ENCODE results near the gene TSPAN17.
"Not testable (repeated sequence)": the region's sequence is repeated elsewhere in the genome, so short reads cannot be mapped to it uniquely, and the experiment has no call there.

TSPAN17 gene

GRCh38 chr5:176680226-176680563 lies 32.9 kb downstream of the TSPAN17 start:
- no peak for DNase-seq (ENCODE audit: low read depth)

DNA sequence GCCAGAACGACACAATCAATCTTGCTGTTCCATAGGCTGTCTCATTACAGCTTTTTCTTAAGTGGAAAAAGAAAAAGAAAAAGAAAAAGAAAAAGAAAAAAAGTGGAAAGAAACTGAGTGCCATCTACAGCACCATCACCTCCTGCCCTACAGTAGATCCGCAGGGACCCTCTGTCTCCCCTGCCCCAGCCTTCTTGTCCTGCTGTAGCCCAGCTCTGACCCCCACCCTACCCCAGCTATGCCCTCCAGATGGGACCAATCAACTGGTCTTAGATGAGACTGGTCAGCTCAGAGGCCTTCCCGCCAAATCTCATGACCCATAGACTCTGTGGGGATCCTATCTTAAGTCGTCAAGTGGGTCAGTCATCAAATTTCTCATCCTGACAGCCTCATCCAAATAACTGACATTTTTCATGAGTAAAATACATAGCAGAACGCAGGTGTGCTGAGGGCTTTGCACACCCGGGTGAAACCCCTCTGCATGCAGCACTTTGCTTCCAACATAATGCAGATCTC lies 34.8 kb downstream of the TSPAN17 start:
- DNase-seq (ENCODE audit: low read depth) = no peak

- no peak for DNase-seq (ENCODE audit: low read depth)
Observed at GRCh38 chr5:176685010-176685409, 37.7 kb downstream of the TSPAN17 start.

GRCh38 chr5:176687247-176687646 lies 40.0 kb downstream of the TSPAN17 start:
- no peak for DNase-seq (ENCODE audit: low read depth)

- DNase-seq (ENCODE audit: low read depth) = no peak
Observed at GRCh38 chr5:176687881-176688280, 40.6 kb downstream of the TSPAN17 start.

- DNase-seq (ENCODE audit: low read depth) = no peak
Observed at GRCh38 chr5:176690911-176691310, 43.6 kb downstream of the TSPAN17 start.

DNA sequence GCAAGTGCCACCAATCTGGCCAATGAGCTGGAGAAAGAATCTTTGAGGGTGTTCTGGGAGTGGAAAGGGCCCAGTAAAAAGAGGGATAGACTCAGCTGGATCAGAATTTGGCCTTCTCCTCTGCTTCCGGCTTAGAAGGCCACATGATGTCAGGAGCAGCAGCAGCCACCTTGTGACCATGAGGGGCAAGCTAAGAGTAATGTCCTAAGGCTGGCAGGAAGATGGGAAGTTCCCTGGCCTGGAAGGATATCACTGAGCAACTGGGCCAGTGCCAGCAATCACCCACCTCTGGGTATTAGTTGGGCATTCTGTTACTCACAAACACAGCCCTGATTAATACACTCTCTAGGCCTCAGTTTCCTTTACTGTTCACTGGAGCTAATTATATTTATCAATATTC lies 44.2 kb downstream of the TSPAN17 start:
- DNase-seq (ENCODE audit: low read depth) = no peak

- DNase-seq (ENCODE audit: low read depth) = no peak
Observed at GRCh38 chr5:176692326-176692725, 45.0 kb downstream of the TSPAN17 start.

GRCh38 chr5:176692839-176693476 lies 45.7 kb downstream of the TSPAN17 start:
- no peak for DNase-seq (ENCODE audit: low read depth)

DNA sequence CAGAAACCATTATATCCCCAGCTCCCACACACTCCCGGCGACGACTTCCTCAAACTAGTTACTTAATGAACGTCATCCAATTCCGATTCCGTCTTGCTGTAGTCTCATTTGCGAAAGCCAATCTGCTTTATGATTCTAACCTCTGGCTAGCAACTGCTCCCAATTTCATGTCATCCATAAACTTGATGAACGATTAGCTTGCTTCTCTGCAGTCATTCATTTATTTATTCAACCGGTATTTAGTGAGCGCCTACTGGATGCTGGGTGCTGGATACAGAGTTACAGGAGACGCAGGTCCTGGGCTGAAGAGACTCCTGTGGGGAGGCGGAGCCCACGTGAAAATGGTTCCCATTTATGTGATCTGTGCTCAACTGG lies 46.2 kb downstream of the TSPAN17 start:
- no peak for DNase-seq (ENCODE audit: low read depth)

GRCh38 chr5:176694146-176694545 lies 46.9 kb downstream of the TSPAN17 start:
- DNase-seq (ENCODE audit: low read depth) = no peak

DNA sequence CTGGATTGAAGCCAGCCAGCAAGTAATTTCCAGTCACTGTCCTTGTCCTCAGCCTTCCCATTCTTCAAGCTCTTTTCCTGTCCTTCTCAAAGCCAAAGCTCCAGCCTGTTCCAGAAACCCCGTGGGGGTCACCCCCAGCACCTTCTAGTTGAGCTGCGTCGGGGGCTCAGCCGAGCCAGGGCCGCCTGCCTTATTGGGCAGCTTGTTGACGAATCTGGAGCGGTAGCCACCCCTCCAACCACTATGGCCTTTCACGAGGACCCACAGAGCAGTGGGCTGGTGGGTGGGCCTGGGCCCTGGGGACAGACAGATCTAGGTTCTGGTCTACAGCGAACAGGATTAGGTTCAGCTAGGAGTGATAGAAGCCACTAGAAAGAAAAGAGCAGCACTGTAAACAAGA lies 47.3 kb downstream of the TSPAN17 start:
- DNase-seq (ENCODE audit: low read depth) = no peak

DNA sequence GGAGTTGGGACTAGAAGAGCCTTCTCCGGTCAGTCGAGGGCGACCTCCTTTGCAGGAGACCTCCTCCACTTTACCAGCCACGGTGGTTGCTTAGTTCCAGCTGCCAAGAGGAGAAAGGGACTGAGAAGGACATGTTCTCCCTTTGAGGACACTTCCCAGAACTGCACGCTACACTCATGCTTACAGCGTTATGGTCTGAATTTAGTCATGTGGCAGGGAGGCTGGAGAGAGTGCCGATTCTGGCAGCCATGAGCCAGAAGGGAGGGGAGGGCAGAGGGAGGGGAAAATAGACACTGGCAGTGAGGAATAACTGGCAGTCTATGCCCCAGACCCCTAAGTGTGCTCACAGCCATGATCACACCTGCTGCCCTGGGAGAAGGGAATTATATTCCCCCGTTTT lies 47.8 kb downstream of the TSPAN17 start:
- DNase-seq (ENCODE audit: low read depth) = no peak

- no peak for DNase-seq (ENCODE audit: low read depth)
Observed at GRCh38 chr5:176697267-176697933, 50.1 kb downstream of the TSPAN17 start.

GRCh38 chr5:176697934-176698538 lies 50.8 kb downstream of the TSPAN17 start:
- DNase-seq (ENCODE audit: low read depth) = no peak

DNA sequence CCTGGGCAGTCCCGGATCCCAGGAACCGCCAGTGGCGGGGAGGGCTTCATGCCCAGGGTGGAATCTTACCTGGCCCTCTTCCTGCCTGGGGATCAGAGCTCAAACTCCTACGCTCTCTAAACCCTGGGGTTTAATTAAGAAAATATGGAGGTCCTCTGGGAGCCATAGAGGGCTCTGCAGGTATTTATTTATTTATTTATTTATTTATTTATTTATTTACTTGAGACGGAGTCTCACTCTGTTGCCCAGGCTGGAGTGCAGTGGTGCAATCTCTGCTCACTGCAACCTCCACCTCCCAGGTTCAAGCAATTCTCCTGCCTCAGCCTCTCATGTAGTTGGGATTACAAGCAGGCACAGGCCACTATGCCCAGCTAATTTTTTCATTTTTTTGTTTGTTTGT lies 52.2 kb downstream of the TSPAN17 start:
- DNase-seq (ENCODE audit: low read depth) = not testable (repeated sequence)

GRCh38 chr5:176700239-176700847 lies 53.1 kb downstream of the TSPAN17 start:
- DNase-seq (ENCODE audit: low read depth) = no peak

DNA sequence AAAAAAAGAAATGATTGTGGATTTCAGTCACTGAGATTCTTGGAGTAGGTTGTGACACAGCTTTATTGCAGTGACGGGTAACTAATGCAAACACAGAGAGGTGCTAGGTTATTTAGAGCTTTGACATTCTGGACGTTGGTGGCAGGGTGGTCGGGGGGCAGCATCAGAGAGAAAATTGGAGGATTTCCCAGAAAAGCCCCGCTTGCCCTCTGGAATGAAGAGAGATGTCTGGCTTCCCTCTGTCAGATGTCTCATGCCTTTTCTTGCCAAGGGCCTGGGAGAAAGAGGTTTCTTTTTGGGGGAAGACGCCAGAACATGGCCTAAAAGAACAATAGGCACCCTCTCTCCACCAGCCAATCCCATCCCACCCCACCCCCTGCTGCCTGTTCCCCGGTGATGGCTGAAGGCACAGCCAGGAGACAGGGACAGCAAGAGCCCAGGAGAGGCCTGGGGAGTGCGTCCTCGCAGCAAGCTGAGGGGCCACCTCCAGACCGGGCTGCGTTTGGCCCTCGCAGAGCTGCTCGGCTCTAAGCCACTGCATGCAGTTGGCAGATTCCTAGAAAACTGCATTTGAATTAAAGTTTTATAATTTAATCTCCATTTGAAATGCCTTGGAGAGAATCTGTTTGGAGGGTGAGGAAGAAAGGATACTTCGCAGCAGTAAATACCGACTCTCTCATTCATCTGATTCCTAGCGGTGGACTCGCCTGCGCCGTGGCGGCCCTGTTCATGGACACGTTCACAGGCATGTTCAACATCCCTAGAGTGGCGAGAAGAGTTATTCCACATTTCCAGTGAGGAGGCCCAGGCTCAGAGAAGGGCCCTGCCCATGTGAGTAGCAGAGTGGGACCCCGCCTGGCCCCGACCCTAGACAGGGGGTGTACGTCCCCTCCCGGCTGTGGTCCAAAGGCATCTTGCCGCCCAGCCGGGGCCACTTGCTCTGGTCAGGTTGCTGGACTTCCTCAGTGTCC lies 55.7 kb downstream of the TSPAN17 start:
- DNase-seq (ENCODE audit: low read depth) = no peak

GRCh38 chr5:176703857-176704256 lies 56.6 kb downstream of the TSPAN17 start:
- DNase-seq (ENCODE audit: low read depth) = no peak

DNA sequence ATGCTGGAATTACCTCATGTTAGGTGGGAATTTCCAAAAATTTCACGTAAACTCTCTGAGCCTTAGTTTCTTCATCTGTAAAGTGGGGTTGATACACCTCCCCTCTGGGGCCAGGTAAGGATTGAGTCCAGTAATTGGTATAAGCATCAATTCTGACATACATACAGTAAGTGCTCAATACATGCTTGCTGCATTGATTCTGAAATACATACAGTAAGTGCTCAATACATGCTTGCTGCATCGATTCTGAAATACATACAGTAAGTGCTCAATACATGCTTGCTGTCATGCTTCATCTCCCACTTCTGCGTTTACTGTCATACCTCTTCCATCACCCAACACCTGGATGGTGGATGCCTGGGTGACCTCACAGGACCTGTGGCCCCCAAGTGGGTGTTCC lies 57.1 kb downstream of the TSPAN17 start:
- no peak for DNase-seq (ENCODE audit: low read depth)

GRCh38 chr5:176704817-176705216 lies 57.5 kb downstream of the TSPAN17 start:
- no peak for DNase-seq (ENCODE audit: low read depth)

Data from stimulated activated CD8-positive, alpha-beta memory T cell treated with anti-CD3 and anti-CD28 coated beads, Interleukin-15, amount 100 ng/mL, for 1 hour (primary cell).